OCI-LY7 (cell line): ENCODE data around the gene PDHA1. TPM values are rescaled to one million over a fixed set of nuclear protein-coding genes. Genes with fewer than 3 reads are reported as not detected.

Experiments used
- BruUV-seq: library from RNA; stranded (reverse); fragments of 400-500 nt; replicated peaks from 2 replicates; lab custom pipeline; 2021; lab: Mats Ljungman, UMichigan
- CTCF ChIA-PET: fragments of 300-600 bp; sonication (Branson Sonifier 250); formaldehyde crosslinking; loops from one replicate; lab custom pipeline; 2022; ENCODE audit warnings: antibody characterized with exemption; ENCODE audit not compliant: unreplicated experiment; lab: Charles Lee
- POLR2A ChIA-PET: fragments of 300-600 bp; sonication (Branson Sonifier 250); formaldehyde crosslinking; loops from one replicate; lab custom pipeline; 2022; ENCODE audit warnings: antibody characterized with exemption; lab: Charles Lee
- DNase-seq: peaks from one replicate; pipeline ENCODE4 v3.0.0-alpha.2; 2015; ENCODE audit warnings: low spot score
- H2AFZ ChIP-seq: fragments of 200-600 bp; sonication (generic), shearing (Covaris generic); 2 replicates; pipeline ENCODE4 v1.6.1; 2014; ENCODE audit warnings: mild to moderate bottlenecking, antibody characterized with exemption, low read length, moderate library complexity
- H3K27ac ChIP-seq: fragments of 200-600 bp; sonication (generic); 2 replicates; pipeline ENCODE4 v1.5.1; 2014; ENCODE audit warnings: mixed run types, low read depth, mild to moderate bottlenecking, moderate library complexity, low read length, inconsistent platforms; ENCODE audit not compliant: poor library complexity, severe bottlenecking
- H3K36me3 ChIP-seq: fragments of 200-600 bp; sonication (generic); 2 replicates; pipeline ENCODE4 v1.6.1; 2014; ENCODE audit warnings: mild to moderate bottlenecking, antibody characterized with exemption, low read length, moderate library complexity, mixed read lengths; ENCODE audit not compliant: insufficient read depth
- H3K4me1 ChIP-seq: fragments of 200-600 bp; sonication (generic); 2 replicates; pipeline ENCODE4 v1.5.1; 2014; ENCODE audit warnings: mild to moderate bottlenecking, low read length; ENCODE audit not compliant: insufficient read depth, poor library complexity, severe bottlenecking
- H3K4me2 ChIP-seq: fragments of 200-600 bp; sonication (generic); 2 replicates; pipeline ENCODE4 v1.6.1; 2014; ENCODE audit warnings: mild to moderate bottlenecking, low read length
- H3K4me3 ChIP-seq: fragments of 200-600 bp; sonication (generic); 2 replicates; pipeline ENCODE4 v1.5.1; 2014; ENCODE audit warnings: mild to moderate bottlenecking, low read depth, low read length; ENCODE audit not compliant: poor library complexity, severe bottlenecking
- H3K79me2 ChIP-seq: fragments of 200-600 bp; sonication (generic); 2 replicates; pipeline ENCODE4 v1.6.1; 2016; ENCODE audit warnings: low read depth, mild to moderate bottlenecking, low read length, moderate library complexity, mixed read lengths; ENCODE audit not compliant: insufficient read depth
- H3K9me2 ChIP-seq: fragments of 200-600 bp; sonication (generic); 2 replicates; pipeline ENCODE4 v1.6.1; 2016; ENCODE audit warnings: mild to moderate bottlenecking, low read length, mixed read lengths; ENCODE audit not compliant: insufficient read depth
- H3K9me3 ChIP-seq: fragments of 200-600 bp; sonication (generic); 2 replicates; pipeline ENCODE4 v1.6.1; 2014; ENCODE audit warnings: mild to moderate bottlenecking, mixed run types, low read length, mixed read lengths
- H4K20me1 ChIP-seq: fragments of 200-600 bp; sonication (generic); 2 replicates; pipeline ENCODE4 v1.6.1; 2014; ENCODE audit warnings: mild to moderate bottlenecking, antibody characterized with exemption, low read length, moderate library complexity, mixed read lengths; ENCODE audit not compliant: insufficient read depth
- EZH2phosphoT487 ChIP-seq: fragments of 200-600 bp; sonication (generic); IDR thresholded peaks from 2 replicates; pipeline ENCODE4 v1.6.1; 2018; ENCODE audit warnings: low read depth, borderline replicate concordance, mild to moderate bottlenecking, mixed run types, antibody characterized with exemption, low read length, moderate library complexity, mixed read lengths
- intact Hi-C: fragments of 100-400 bp; cut with micrococcal nuclease; formaldehyde crosslinking; loops from one replicate; pipeline ENCODE4 v1.10.0; 2022; ENCODE audit not compliant: unreplicated experiment
- small RNA-seq: library from RNA; depleted of rRNA; stranded (forward); fragments of <200 nt; gene quantifications from one replicate; pipeline ENCODE3, GENCODE V24; 2014
- total RNA-seq, 2 experiments: library from RNA; depleted of rRNA in 1 of 2; stranded (reverse); fragments of >200 nt in 1 of 2; shearing (Covaris generic) in 1 of 2; gene quantifications; 2 replicates each; pipeline ENCODE4 v1.2.3, GENCODE V29; 2014 to 2022
- TF ChIP-seq, protein P1 (sequence below): fragments of 200-600 bp; sonication (generic); conservative IDR thresholded peaks from 2 replicates; pipeline ENCODE4 v1.5.1; 2014; ENCODE audit warnings: mild to moderate bottlenecking, antibody characterized with exemption, low read length, moderate library complexity, mixed read lengths

Gene PDHA1
- total RNA-seq, 2 experiments from 2014 or later = 210 to 249 TPM

DNA sequence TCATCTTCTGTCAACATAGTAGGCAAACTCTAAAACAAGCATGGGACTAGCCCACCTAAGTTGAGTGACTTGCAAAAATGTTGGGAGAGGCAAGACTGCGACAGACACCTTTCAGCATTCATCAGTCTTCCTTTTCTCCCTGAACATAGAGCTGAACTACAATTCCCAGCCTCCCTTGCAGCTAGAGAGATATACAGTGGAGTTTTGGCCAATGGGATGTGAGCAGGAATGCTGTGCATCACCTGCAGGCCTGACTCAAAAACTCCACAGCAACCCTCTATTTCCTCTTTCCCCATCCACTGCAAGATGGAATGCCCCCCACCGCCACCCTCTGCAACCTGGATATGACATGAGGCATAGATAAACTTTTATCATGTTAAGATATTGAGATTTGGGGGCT lies 66.5 kb downstream of the PDHA1 start:
- ChIA-PET POLR2A (no interaction called here), CTCF (no interaction called here)
- Histone ChIP-seq H2AFZ (no peak overlapping the region), H3K9me2 (no peaks in the 10 kb centered on the region), H4K20me1 (no peaks in the 10 kb centered on the region), H3K4me3 (no peak overlapping the region), H3K36me3 (no peaks in the 10 kb centered on the region), H3K79me2 (no peaks in the 10 kb centered on the region), H3K4me2 (no peak overlapping the region), H3K27ac (no peak overlapping the region), H3K9me3 (no peaks in the 10 kb centered on the region), H3K4me1 (no peaks in the 10 kb centered on the region)
- DNase-seq = no peak
- intact Hi-C loops = no loop called here
- BruUV-seq = no TSS peak
- TF ChIP-seq, protein P1, sequence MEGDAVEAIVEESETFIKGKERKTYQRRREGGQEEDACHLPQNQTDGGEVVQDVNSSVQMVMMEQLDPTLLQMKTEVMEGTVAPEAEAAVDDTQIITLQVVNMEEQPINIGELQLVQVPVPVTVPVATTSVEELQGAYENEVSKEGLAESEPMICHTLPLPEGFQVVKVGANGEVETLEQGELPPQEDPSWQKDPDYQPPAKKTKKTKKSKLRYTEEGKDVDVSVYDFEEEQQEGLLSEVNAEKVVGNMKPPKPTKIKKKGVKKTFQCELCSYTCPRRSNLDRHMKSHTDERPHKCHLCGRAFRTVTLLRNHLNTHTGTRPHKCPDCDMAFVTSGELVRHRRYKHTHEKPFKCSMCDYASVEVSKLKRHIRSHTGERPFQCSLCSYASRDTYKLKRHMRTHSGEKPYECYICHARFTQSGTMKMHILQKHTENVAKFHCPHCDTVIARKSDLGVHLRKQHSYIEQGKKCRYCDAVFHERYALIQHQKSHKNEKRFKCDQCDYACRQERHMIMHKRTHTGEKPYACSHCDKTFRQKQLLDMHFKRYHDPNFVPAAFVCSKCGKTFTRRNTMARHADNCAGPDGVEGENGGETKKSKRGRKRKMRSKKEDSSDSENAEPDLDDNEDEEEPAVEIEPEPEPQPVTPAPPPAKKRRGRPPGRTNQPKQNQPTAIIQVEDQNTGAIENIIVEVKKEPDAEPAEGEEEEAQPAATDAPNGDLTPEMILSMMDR = no peak
- TF ChIP-seq EZH2phosphoT487 = no peak

Small RNA genes within 50 kb of the gene (small RNA-seq; reads per million reads assigned to genes)
- gene RF00019 = not detected

Other genes with a start within 250 kb of the PDHA1 start
- not detected in 2 replicates for gene ADGRG2, start 221.5 kb upstream of the PDHA1 start, total RNA-seq (2014; rRNA removed; shearing (Covaris generic))
- not detected in 2 replicates for gene ADGRG2, start 221.5 kb upstream of the PDHA1 start, total RNA-seq (2022)
- not detected in 2 replicates for gene MAP3K15, start 171.6 kb downstream of the PDHA1 start, total RNA-seq (2014; rRNA removed; shearing (Covaris generic))
- not detected in 2 replicates for gene MAP3K15, start 171.6 kb downstream of the PDHA1 start, total RNA-seq (2022)